Endothelial cell of umbilical vein (primary cell): ENCODE measurements around the gene RNU1-2. TPM values are rescaled to one million over a fixed set of nuclear protein-coding genes. Genes with fewer than 3 reads are reported as not detected.
"Not testable (repeated sequence)": the region's sequence is repeated elsewhere in the genome, so short reads cannot be mapped to it uniquely, and the experiment has no call there.

ENCODE experiments used
- BruUV-seq: library from RNA; stranded (reverse); fragments of 400-500 nt; replicated peaks from 2 replicates; lab custom pipeline; 2021; lab: Mats Ljungman, UMichigan
- CTCF ChIA-PET: fragments of 300-600, 350-600 bp; sonication (Branson Sonifier 250); formaldehyde crosslinking; loops from one replicate; lab custom pipeline; 2021; ENCODE audit warnings: antibody characterized with exemption, inconsistent platforms; lab: Charles Lee
- POLR2A ChIA-PET: fragments of 300-600, 350-600 bp; sonication (Branson Sonifier 250); formaldehyde crosslinking; loops from one replicate; lab custom pipeline; 2021; ENCODE audit warnings: antibody characterized with exemption, inconsistent platforms; lab: Charles Lee
- DNase-seq: peaks from one replicate; pipeline ENCODE4 v3.0.0-alpha.2; 2011; ENCODE audit warnings: low read depth, low spot score
- FAIRE-seq: peaks from 2 replicates; lab custom pipeline; 2011; peaks lifted over from hg19 to GRCh38; lab: Jason Lieb, UNC
- H2AFZ ChIP-seq: 2 replicates; pipeline ENCODE4 v1.6.0; 2012; ENCODE audit warnings: low read depth, low read length, control low read depth, inconsistent platforms
- H3K27ac ChIP-seq: 2 replicates; pipeline ENCODE4 v1.5.1; 2011; ENCODE audit warnings: low read depth, mild to moderate bottlenecking, control low read depth, low read length, moderate library complexity; ENCODE audit not compliant: insufficient read depth
- H3K27me3 ChIP-seq, 2 experiments: 2 replicates each; pipeline versions ENCODE4 v1.6.0 to v1.6.1; 2011; ENCODE audit warnings: low read length in 2 of 2, mixed read lengths in 1 of 2; ENCODE audit not compliant: control insufficient read depth in 2 of 2, insufficient read depth in 2 of 2
- H3K36me3 ChIP-seq, 2 experiments: 2 replicates in 1 of 2; 3 replicates in 1 of 2; pipeline ENCODE4 v1.5.1; 2011; ENCODE audit warnings: low read length in 2 of 2, mild to moderate bottlenecking in 1 of 2, moderate library complexity in 1 of 2; ENCODE audit not compliant: control insufficient read depth in 2 of 2, insufficient read depth in 2 of 2; ENCODE audit errors: extremely low read depth in 1 of 2
- H3K4me1 ChIP-seq: 3 replicates; pipeline ENCODE4 v1.5.1; 2011; ENCODE audit warnings: mild to moderate bottlenecking, low read length; ENCODE audit not compliant: control insufficient read depth, insufficient read depth; ENCODE audit errors: extremely low read depth
- H3K4me2 ChIP-seq: 2 replicates; pipeline ENCODE4 v1.6.1; 2011; ENCODE audit warnings: low read length, control low read depth, mixed read lengths; ENCODE audit not compliant: insufficient read depth
- H3K4me3 ChIP-seq, 3 experiments: fragments of 200-600 bp in 1 of 3; sonication (generic), shearing (Covaris generic) in 1 of 3; replicated peaks in 1 of 3; 2 replicates each; pipeline ENCODE4 v1.5.1; 2011 to 2016; ENCODE audit warnings: control low read depth in 3 of 3, low read length in 3 of 3, mild to moderate bottlenecking in 2 of 3, inconsistent platforms in 1 of 3, low read depth in 1 of 3, moderate library complexity in 1 of 3; ENCODE audit not compliant: insufficient read depth in 1 of 3
- H3K79me2 ChIP-seq: 2 replicates; pipeline ENCODE4 v1.6.0; 2012; ENCODE audit warnings: low read length, inconsistent platforms; ENCODE audit not compliant: control insufficient read depth, insufficient read depth
- H3K9ac ChIP-seq: replicated peaks from 2 replicates; pipeline ENCODE3; 2011; ENCODE audit warnings: low read length, control low read depth; ENCODE audit not compliant: insufficient read depth; ENCODE audit errors: extremely low read depth
- H3K9me1 ChIP-seq: replicated peaks from 3 replicates; pipeline ENCODE4 v1.6.0; 2011; ENCODE audit warnings: mild to moderate bottlenecking, low read length; ENCODE audit not compliant: control insufficient read depth, insufficient read depth; ENCODE audit errors: extremely low read depth
- H3K9me3 ChIP-seq: replicated peaks from 2 replicates; pipeline ENCODE4 v1.5.1; 2012; ENCODE audit warnings: low read length, inconsistent platforms; ENCODE audit not compliant: control insufficient read depth, insufficient read depth
- H4K20me1 ChIP-seq: replicated peaks from 2 replicates; pipeline ENCODE3; 2011; ENCODE audit warnings: mild to moderate bottlenecking, low read length; ENCODE audit not compliant: control insufficient read depth, insufficient read depth; ENCODE audit errors: extremely low read depth
- EZH2 ChIP-seq: IDR thresholded peaks from 2 replicates; pipeline ENCODE4 v1.6.1; 2012; ENCODE audit warnings: borderline replicate concordance, low read depth, mild to moderate bottlenecking, moderate library complexity, low read length, inconsistent platforms; ENCODE audit not compliant: severe bottlenecking
- FOS ChIP-seq: IDR thresholded peaks from 2 replicates; pipeline ENCODE4 v1.6.1; 2011; ENCODE audit warnings: mild to moderate bottlenecking, low read length, moderate library complexity, borderline replicate concordance; ENCODE audit not compliant: insufficient read depth
- GATA2 ChIP-seq: IDR thresholded peaks from 2 replicates; pipeline ENCODE4 v1.7.0; 2011; ENCODE audit warnings: low read depth, mild to moderate bottlenecking, moderate library complexity, mixed read lengths, low read length; ENCODE audit not compliant: insufficient read length, insufficient read depth
- JUN ChIP-seq: IDR thresholded peaks from 2 replicates; pipeline ENCODE4 v1.6.1; 2011; ENCODE audit warnings: borderline replicate concordance, low read depth; ENCODE audit not compliant: insufficient read length, insufficient read depth
- MYC ChIP-seq: IDR thresholded peaks from one replicate; pipeline ENCODE4 v1.6.1; 2011; ENCODE audit warnings: mild to moderate bottlenecking, low read depth, low read length
- POLR2A ChIP-seq: IDR thresholded peaks from 2 replicates; pipeline ENCODE4 v1.6.1; 2012; ENCODE audit warnings: low read depth, mild to moderate bottlenecking, control low read depth, low read length
- POLR2AphosphoS5 ChIP-seq: IDR thresholded peaks from 2 replicates; pipeline ENCODE4 v1.6.1; 2012; ENCODE audit warnings: low read depth, mild to moderate bottlenecking, control low read depth, low read length, moderate library complexity; ENCODE audit not compliant: insufficient read depth
- dilution Hi-C: fragments of 300-500 bp; cut with MboI; formaldehyde crosslinking; loops from one replicate; pipeline ENCODE4 v1.15.0; 2019; ENCODE audit warnings: low sequenced_read_pairs; ENCODE audit not compliant: extremely low pct_ligation_motif_present
- intact Hi-C: fragments of 100-400 bp; cut with micrococcal nuclease; formaldehyde crosslinking; loops from one replicate; pipeline ENCODE4 v1.10.0; 2022
- polyA plus RNA-seq, 4 experiments: library from polyadenylated mRNA; depleted of rRNA in 3 of 4; stranded (reverse) in 3 of 4; unstranded in 1 of 4; fragments of >200 nt; gene quantifications; 2 replicates each; pipeline versions ENCODE4 v1.2.1 to v1.2.3, GENCODE V29; 2011 to 2012; ENCODE audit warnings: missing spikeins in 1 of 4
- total RNA-seq: library from RNA; stranded (reverse); gene quantifications from 2 replicates; pipeline ENCODE4 v1.2.3, GENCODE V29; 2021
- TF ChIP-seq, protein P1 (sequence below), 2 donors: IDR thresholded peaks; 1 replicate in 1 of 2; 2 replicates in 1 of 2; pipeline ENCODE4 v1.5.1; 2011; ENCODE audit warnings: low read length in 2 of 2, mild to moderate bottlenecking in 2 of 2, moderate library complexity in 2 of 2, control low read depth in 1 of 2, inconsistent platforms in 1 of 2, low read depth in 1 of 2; ENCODE audit not compliant: insufficient read depth in 1 of 2; ENCODE audit errors: extremely low read depth in 1 of 2
- TF ChIP-seq, protein P2 (sequence below): IDR thresholded peaks from 2 replicates; pipeline ENCODE4 v1.6.1; 2011; ENCODE audit not compliant: insufficient read depth, insufficient read length

RNU1-2 gene
- total and polyA plus RNA-seq, 2 donors (not counting 3 experiments of a cell fraction or from before 2014, with no cell fraction given), result 206 to 1,319 TPM

DNA sequence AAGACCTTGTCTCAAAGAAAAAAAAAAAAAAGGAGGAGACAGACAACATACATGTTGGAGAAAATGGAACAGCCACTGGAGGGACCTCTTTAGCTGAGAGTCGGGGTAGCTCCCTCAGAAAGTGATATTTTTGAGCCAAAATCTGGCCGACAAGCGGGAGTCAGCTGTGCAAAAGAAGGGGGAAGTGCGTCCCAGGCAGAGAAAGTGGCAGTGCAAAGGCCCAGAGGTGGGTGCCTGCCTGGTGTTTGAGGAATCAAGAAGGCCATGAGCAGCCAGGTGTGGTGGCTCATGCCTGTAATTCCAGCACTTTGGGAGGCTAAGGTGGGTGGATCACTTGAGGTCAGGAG is 19.8 kb downstream of the RNU1-2 start:
- Histone ChIP-seq H3K27me3 (no peaks in the 10 kb centered on the region), H4K20me1 (no peaks in the 10 kb centered on the region), H3K36me3 (no peaks in the 10 kb centered on the region), H3K4me2 (no peak overlapping the region), H2AFZ (no peak overlapping the region), H3K4me1 (peaks cover 3% of the 10 kb centered on the region), H3K9me1 (no peaks in the 10 kb centered on the region), H3K27ac (no peak overlapping the region), H3K9me3 (no peaks in the 10 kb centered on the region), H3K79me2 (no peaks in the 10 kb centered on the region), H3K9ac (no peak overlapping the region), H3K4me3 (no peak overlapping the region)
- no peak for DNase-seq
- intact Hi-C loops, result no loop called here
- BruUV-seq, result no TSS peak
- CTCF ChIA-PET, result interaction anchor here (0.8 to 1.3 kb wide), 6 partner anchors 16 to 303 kb away, joined by 3 to 5 read pairs (median 3); no protein-coding TSS in a partner anchor
- TF ChIP-seq POLR2A, result no peak
- TF ChIP-seq, protein P1, sequence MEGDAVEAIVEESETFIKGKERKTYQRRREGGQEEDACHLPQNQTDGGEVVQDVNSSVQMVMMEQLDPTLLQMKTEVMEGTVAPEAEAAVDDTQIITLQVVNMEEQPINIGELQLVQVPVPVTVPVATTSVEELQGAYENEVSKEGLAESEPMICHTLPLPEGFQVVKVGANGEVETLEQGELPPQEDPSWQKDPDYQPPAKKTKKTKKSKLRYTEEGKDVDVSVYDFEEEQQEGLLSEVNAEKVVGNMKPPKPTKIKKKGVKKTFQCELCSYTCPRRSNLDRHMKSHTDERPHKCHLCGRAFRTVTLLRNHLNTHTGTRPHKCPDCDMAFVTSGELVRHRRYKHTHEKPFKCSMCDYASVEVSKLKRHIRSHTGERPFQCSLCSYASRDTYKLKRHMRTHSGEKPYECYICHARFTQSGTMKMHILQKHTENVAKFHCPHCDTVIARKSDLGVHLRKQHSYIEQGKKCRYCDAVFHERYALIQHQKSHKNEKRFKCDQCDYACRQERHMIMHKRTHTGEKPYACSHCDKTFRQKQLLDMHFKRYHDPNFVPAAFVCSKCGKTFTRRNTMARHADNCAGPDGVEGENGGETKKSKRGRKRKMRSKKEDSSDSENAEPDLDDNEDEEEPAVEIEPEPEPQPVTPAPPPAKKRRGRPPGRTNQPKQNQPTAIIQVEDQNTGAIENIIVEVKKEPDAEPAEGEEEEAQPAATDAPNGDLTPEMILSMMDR (IDR thresholded peaks at IDR 0.05; ENCODE audit: extremely low read depth in 1 of 2, insufficient read depth in 1 of 2, low read depth in 1 of 2, low read length in 2 of 2), result no peak
- no peak for TF ChIP-seq EZH2
- TF ChIP-seq MYC, result no peak
- TF ChIP-seq, protein P2, sequence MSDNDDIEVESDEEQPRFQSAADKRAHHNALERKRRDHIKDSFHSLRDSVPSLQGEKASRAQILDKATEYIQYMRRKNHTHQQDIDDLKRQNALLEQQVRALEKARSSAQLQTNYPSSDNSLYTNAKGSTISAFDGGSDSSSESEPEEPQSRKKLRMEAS, result no peak
- TF ChIP-seq FOS, result no peak
- no peak for TF ChIP-seq JUN
- TF ChIP-seq GATA2, result no peak
- TF ChIP-seq POLR2AphosphoS5, result no peak
- dilution Hi-C loops, result no loop called here
- no peak for FAIRE-seq
- POLR2A ChIA-PET, result interaction anchor here (0.8 kb wide), 2 partner anchors 10 to 19 kb away, joined by 3 to 5 read pairs; no protein-coding TSS in a partner anchor

DNA sequence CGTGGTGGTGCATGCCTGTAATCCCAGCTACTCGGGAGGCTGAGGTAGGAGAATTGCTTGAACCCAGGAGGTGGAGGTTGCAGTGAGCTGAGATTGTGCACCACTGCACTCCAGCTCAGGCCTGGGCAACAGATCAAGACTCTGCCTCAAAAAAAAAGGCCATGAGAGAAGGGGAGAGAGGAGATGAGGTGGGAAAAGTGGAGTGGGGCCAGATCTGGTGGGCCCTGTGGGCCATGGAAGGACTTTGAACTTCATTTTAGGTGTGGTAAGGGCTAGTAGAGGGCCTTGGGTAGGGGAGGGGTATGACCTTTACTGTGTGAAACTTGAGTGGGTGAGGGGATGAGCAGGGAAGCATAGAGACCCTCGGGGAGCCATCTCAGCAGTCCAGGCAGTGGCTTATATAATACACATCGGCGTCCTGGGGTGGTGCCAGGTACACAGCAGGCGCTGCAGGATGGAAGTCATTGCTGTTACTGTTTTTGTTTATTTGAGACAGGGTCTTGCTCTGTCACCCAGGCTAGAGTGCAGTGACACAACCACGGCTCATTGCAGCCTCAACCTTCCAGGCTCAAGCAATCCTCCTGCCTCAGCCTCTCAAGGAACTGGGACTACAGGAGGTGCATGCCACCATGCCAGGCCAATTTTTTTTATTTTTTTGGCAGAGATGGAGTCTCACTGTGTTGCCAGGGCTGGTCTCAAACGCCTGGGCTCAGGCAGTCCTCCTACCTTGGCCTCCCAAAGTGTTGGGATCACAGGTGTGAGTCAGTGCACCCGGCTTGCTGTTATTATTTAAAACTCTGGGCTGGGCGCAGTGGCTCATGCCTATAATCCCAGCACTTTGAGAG is 20.5 kb downstream of the RNU1-2 start:
- H2AFZ ChIP-seq, DNase-seq, H3K79me2 ChIP-seq, H3K27ac ChIP-seq, intact Hi-C loops, H3K9me1 ChIP-seq, dilution Hi-C loops, H4K20me1 ChIP-seq, H3K4me2 ChIP-seq, BruUV-seq, H3K9ac ChIP-seq, H3K4me1 ChIP-seq, H3K27me3 ChIP-seq, H3K9me3 ChIP-seq, FAIRE-seq, H3K36me3 ChIP-seq, H3K4me3 ChIP-seq: not testable (repeated sequence)
- ChIA-PET POLR2A (interaction anchor here (0.8 kb wide), 1 partner anchor 20 kb away, joined by 3 read pairs; no protein-coding TSS in a partner anchor), CTCF (interaction anchor here (0.8 to 1.3 kb wide), 6 partner anchors 17 to 304 kb away, joined by 3 to 5 read pairs (median 3); no protein-coding TSS in a partner anchor)
